Hepatocyte (in vitro differentiated cells): Measurements from ENCODE around the gene CACNA2D4. TPM values are rescaled to one million over a fixed set of nuclear protein-coding genes. Genes with fewer than 3 reads are reported as not detected.

Source experiments
- DNase-seq: peaks from one replicate; pipeline ENCODE4 v3.0.0-alpha.2; 2016; ENCODE audit warnings: low spot score
- H2AFZ ChIP-seq: fragments of 200-600 bp; sonication (generic); 2 replicates; pipeline ENCODE4 v1.6.0; 2016; ENCODE audit warnings: antibody characterized with exemption, mild to moderate bottlenecking
- H3K27ac ChIP-seq: fragments of 200-600 bp; sonication (generic); 2 replicates; pipeline ENCODE4 v1.5.1; 2016; ENCODE audit warnings: mild to moderate bottlenecking
- H3K27me3 ChIP-seq: fragments of 200-600 bp; sonication (generic); 2 replicates; pipeline ENCODE4 v1.6.1; 2016
- H3K36me3 ChIP-seq: fragments of 200-600 bp; sonication (generic); replicated peaks from 2 replicates; pipeline ENCODE4 v1.5.1; 2016; ENCODE audit warnings: low read depth; ENCODE audit not compliant: insufficient read depth
- H3K4me1 ChIP-seq: fragments of 200-600 bp; sonication (generic); 2 replicates; pipeline ENCODE4 v1.5.1; 2016; ENCODE audit warnings: mild to moderate bottlenecking, moderate library complexity; ENCODE audit not compliant: insufficient read depth
- H3K4me2 ChIP-seq: fragments of 200-600 bp; sonication (generic); 2 replicates; pipeline ENCODE4 v1.6.0; 2016
- H3K4me3 ChIP-seq: fragments of 200-600 bp; sonication (generic); 2 replicates; pipeline ENCODE4 v1.5.1; 2016; ENCODE audit warnings: mild to moderate bottlenecking
- H3K79me2 ChIP-seq: fragments of 200-600 bp; sonication (generic); 2 replicates; pipeline ENCODE4 v1.6.0; 2017; ENCODE audit warnings: mild to moderate bottlenecking
- H3K9me2 ChIP-seq: fragments of 200-600 bp; sonication (generic); replicated peaks from 2 replicates; pipeline ENCODE4 v1.6.0; 2017; ENCODE audit warnings: mild to moderate bottlenecking; ENCODE audit not compliant: insufficient read depth
- H3K9me3 ChIP-seq: fragments of 200-600 bp; sonication (generic); 2 replicates; pipeline ENCODE4 v1.5.1; 2016; ENCODE audit warnings: low read depth, mild to moderate bottlenecking
- H4K20me1 ChIP-seq: fragments of 200-600 bp; sonication (generic); 2 replicates; pipeline ENCODE4 v1.6.0; 2016; ENCODE audit warnings: mild to moderate bottlenecking; ENCODE audit not compliant: insufficient read depth, poor library complexity, severe bottlenecking
- CTCF ChIP-seq: fragments of 200-600 bp; sonication (generic); IDR thresholded peaks from 2 replicates; pipeline ENCODE4 v1.5.1; 2016; ENCODE audit warnings: antibody characterized with exemption, mild to moderate bottlenecking; ENCODE audit not compliant: poor library complexity
- EZH2 ChIP-seq: fragments of 200-600 bp; sonication (generic); IDR thresholded peaks from 2 replicates; pipeline ENCODE4 v1.6.1; 2016; ENCODE audit warnings: antibody characterized with exemption, mild to moderate bottlenecking, borderline replicate concordance
- EZH2phosphoT487 ChIP-seq: fragments of 200-600 bp; sonication (generic); IDR thresholded peaks from one replicate; pipeline ENCODE4 v1.6.1; 2018; ENCODE audit warnings: antibody characterized with exemption, mild to moderate bottlenecking, low read depth, moderate library complexity; ENCODE audit not compliant: unreplicated experiment, severe bottlenecking
- WGBS: methylation state at CpG from one replicate; pipeline ENCODE4 v1.1.6; 2016; ENCODE audit warnings: low lambda C conversion rate; ENCODE audit errors: missing lambda C conversion rate; 5-methylcytosine and 5-hydroxymethylcytosine counted together
- polyA plus RNA-seq: library from polyadenylated mRNA; unstranded; fragments of >200 nt; fragmentation: Nextera tagmentation; extraction: Ambion mirVana; gene quantifications from 2 replicates; pipeline ENCODE4 v1.2.1, GENCODE V29; 2016
- total RNA-seq: library from RNA; depleted of rRNA; stranded (reverse); fragments of >200 nt; gene quantifications from 2 replicates; pipeline ENCODE4 v1.2.3, GENCODE V29; 2014

Gene CACNA2D4
- total and polyA plus RNA-seq, 2 experiments from 2014 or later = 1.3 to 2.1 TPM

GRCh38 chr12:1873531-1874510 is 44.6 kb downstream of the CACNA2D4 start:
- no peak overlapping the region for H3K4me2 ChIP-seq
- WGBS = 69% methylated on average over 5 of the region's 5 CpGs
- peak; percentile 2 for DNase-seq

GRCh38 chr12:1872448-1872847 is 46.0 kb downstream of the CACNA2D4 start:
- H4K20me1 ChIP-seq = no peaks in the 10 kb centered on the region
- no peaks in the 10 kb centered on the region for H3K79me2 ChIP-seq
- H3K27ac ChIP-seq = no peak overlapping the region
- TF ChIP-seq EZH2 = no peak
- TF ChIP-seq CTCF = no peak
- TF ChIP-seq EZH2phosphoT487 = no peak
- H3K27me3 ChIP-seq = peaks cover 3% of the 10 kb centered on the region
- H3K4me2 ChIP-seq = no peak overlapping the region
- no peak for DNase-seq
- H3K9me3 ChIP-seq = no peaks in the 10 kb centered on the region
- WGBS = 76% methylated on average over 7 of the region's 7 CpGs
- H3K4me1 ChIP-seq = no peaks in the 10 kb centered on the region
- H3K4me3 ChIP-seq = no peak overlapping the region
- no peaks in the 10 kb centered on the region for H3K36me3 ChIP-seq
- no peak overlapping the region for H2AFZ ChIP-seq
- no peaks in the 10 kb centered on the region for H3K9me2 ChIP-seq

More at GRCh38 chr12:1873531-1874510, 44.6 kb downstream of the CACNA2D4 start:
- no peak overlapping the region for H3K27ac ChIP-seq
- no peak overlapping the region for H2AFZ ChIP-seq
- no peak for TF ChIP-seq CTCF
- no peak for TF ChIP-seq EZH2phosphoT487
- TF ChIP-seq EZH2 = no peak
- H3K9me3 ChIP-seq = no peaks in the 10 kb centered on the region
- peaks cover 3% of the 10 kb centered on the region for H3K27me3 ChIP-seq
- no peaks in the 10 kb centered on the region for H4K20me1 ChIP-seq
- H3K9me2 ChIP-seq = no peaks in the 10 kb centered on the region
- H3K4me3 ChIP-seq = no peak overlapping the region
- no peaks in the 10 kb centered on the region for H3K4me1 ChIP-seq
- H3K36me3 ChIP-seq = no peaks in the 10 kb centered on the region
- H3K79me2 ChIP-seq = no peaks in the 10 kb centered on the region

GRCh38 chr12:1872001-1872400 is 46.5 kb downstream of the CACNA2D4 start:
- Histone ChIP-seq H3K79me2 (no peaks in the 10 kb centered on the region), H2AFZ (no peak overlapping the region), H3K4me3 (no peak overlapping the region), H3K9me3 (no peaks in the 10 kb centered on the region), H3K27ac (no peak overlapping the region), H3K4me2 (no peak overlapping the region), H3K4me1 (no peaks in the 10 kb centered on the region), H4K20me1 (no peaks in the 10 kb centered on the region), H3K9me2 (no peaks in the 10 kb centered on the region), H3K27me3 (peaks cover 3% of the 10 kb centered on the region), H3K36me3 (no peaks in the 10 kb centered on the region)
- DNase-seq = no peak
- TF ChIP-seq CTCF (no peak), EZH2 (no peak), EZH2phosphoT487 (no peak)
- 81% methylated on average over 6 of the region's 6 CpGs for WGBS
